ENCODE data around the gene ATG5.

ATG5 gene

GRCh38 chr6:106173124-106173879, 152.3 kb downstream of the ATG5 start:
- DNase-seq (ENCODE audit: low spot score), result no peak
- TF ChIP-seq CTCF (IDR thresholded peaks at IDR 0.05), result no peak
- Histone ChIP-seq H3K4me3 (no peak overlapping the region), H3K27ac (no peak overlapping the region)

- DNase-seq (ENCODE audit: low spot score), result no peak
- no peak overlapping the region for H3K27ac ChIP-seq
- no peak for TF ChIP-seq CTCF (IDR thresholded peaks at IDR 0.05)
- no peak overlapping the region for H3K4me3 ChIP-seq
Measured at GRCh38 chr6:106170030-106170791, 155.3 kb downstream of the ATG5 start.

GRCh38 chr6:106169517-106169916, 156.0 kb downstream of the ATG5 start:
- Histone ChIP-seq H3K4me3 (no peak overlapping the region), H3K27ac (no peak overlapping the region)
- no peak for DNase-seq (ENCODE audit: low spot score)
- TF ChIP-seq CTCF (IDR thresholded peaks at IDR 0.05), result no peak

GRCh38 chr6:106168097-106168888, 157.3 kb downstream of the ATG5 start:
- Histone ChIP-seq H3K27ac (no peak overlapping the region), H3K4me3 (no peak overlapping the region)
- no peak for DNase-seq (ENCODE audit: low spot score)
- TF ChIP-seq CTCF (IDR thresholded peaks at IDR 0.05), result no peak

- Histone ChIP-seq H3K4me3 (no peak overlapping the region), H3K27ac (no peak overlapping the region)
- no peak for DNase-seq (ENCODE audit: low spot score)
- TF ChIP-seq CTCF (IDR thresholded peaks at IDR 0.05), result no peak
Measured at GRCh38 chr6:106167096-106167814, 158.3 kb downstream of the ATG5 start.

- Histone ChIP-seq H3K4me3 (no peak overlapping the region), H3K27ac (no peak overlapping the region)
- TF ChIP-seq CTCF (IDR thresholded peaks at IDR 0.05), result no peak
- DNase-seq (ENCODE audit: low spot score), result no peak
Measured at GRCh38 chr6:106165885-106166485, 159.6 kb downstream of the ATG5 start.

Data from coronary artery (tissue), 2 donors.